GM10266 (cell line): ENCODE measurements around the gene NEUROD2.

Source experiments
- DNase-seq: peaks from one replicate; pipeline ENCODE4 v3.0.0; 2012; ENCODE audit errors: extremely low spot score
- TF ChIP-seq, protein P1 (sequence below): IDR thresholded peaks from 2 replicates; pipeline ENCODE4 v1.5.1; 2012; ENCODE audit warnings: mild to moderate bottlenecking, low read depth; ENCODE audit not compliant: control insufficient read depth, insufficient read depth; ENCODE audit errors: missing control alignments

The NEUROD2 gene

DNA sequence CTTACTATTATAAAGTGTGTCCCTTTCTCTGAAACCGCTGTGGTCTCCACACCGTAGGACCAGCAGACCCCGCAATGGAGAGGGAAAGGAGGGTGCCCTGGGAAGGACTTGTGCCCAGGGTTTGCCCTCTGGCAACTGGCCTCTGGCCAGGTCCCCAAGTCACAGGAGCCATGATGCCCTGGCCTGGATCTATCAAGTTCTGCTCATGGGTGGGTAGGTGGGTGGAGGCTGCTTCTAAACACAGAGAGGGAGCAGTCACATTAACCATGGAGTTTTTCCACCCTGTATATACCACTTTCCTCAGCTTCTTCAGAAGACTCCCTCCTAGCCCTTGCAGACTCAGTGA is 9.4 kb upstream of the NEUROD2 start:
- no peak for DNase-seq

DNA sequence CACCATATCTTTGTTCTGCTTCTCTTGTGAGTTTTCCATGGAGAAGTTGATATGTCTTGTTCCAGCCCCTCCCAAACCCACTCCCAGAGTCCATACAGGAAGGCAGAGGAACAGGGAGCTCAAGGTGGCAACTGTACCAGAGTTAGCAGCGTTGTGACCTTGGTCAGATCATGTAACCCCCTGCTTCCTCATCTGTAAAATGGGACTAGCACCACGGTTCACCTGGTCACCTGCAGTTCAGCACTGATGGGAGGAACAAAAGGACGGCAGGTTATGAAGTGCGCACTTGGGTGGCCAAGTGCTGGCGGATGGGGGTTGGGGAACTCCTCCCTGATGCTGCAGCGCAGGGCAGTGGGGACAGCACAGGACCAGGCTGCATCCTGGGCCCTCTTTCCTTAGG is 7.7 kb upstream of the NEUROD2 start:
- DNase-seq = no peak
- TF ChIP-seq, protein P1, sequence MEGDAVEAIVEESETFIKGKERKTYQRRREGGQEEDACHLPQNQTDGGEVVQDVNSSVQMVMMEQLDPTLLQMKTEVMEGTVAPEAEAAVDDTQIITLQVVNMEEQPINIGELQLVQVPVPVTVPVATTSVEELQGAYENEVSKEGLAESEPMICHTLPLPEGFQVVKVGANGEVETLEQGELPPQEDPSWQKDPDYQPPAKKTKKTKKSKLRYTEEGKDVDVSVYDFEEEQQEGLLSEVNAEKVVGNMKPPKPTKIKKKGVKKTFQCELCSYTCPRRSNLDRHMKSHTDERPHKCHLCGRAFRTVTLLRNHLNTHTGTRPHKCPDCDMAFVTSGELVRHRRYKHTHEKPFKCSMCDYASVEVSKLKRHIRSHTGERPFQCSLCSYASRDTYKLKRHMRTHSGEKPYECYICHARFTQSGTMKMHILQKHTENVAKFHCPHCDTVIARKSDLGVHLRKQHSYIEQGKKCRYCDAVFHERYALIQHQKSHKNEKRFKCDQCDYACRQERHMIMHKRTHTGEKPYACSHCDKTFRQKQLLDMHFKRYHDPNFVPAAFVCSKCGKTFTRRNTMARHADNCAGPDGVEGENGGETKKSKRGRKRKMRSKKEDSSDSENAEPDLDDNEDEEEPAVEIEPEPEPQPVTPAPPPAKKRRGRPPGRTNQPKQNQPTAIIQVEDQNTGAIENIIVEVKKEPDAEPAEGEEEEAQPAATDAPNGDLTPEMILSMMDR = no peak

More for the DNA sequence above, 9.4 kb upstream of the NEUROD2 start:
- TF ChIP-seq, protein P1 = no peak

DNA sequence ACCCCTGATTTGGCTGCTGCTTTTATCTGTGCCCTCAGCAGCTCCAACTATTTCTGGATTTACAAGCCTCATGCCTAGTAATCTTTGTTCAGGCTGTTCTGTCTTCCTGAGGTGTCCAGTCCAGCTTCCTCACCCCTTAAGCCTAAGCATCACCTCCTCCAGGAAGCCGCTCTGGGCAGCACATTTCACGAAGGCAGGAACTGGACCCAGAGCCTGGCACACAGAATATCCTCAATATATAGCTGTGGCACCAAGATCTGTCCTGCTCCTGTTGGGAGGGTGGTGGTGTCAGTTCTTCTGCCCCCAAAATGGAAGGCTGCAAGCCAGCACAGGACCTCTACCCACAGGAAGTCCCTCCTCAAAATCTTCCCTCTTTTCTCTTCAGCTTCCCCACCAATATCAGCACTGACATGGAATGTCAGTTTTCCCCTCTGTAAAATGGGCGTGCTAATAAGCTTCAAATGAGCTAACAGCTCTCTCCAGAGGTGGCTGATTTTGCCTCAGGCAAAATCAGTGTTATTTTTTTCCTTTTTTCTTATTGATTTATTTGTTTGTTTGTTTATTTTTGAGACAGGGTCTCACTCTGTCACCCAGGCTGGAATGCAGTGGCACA is 6.9 kb upstream of the NEUROD2 start:
- no peak for DNase-seq
- TF ChIP-seq, protein P1 = no peak

DNA sequence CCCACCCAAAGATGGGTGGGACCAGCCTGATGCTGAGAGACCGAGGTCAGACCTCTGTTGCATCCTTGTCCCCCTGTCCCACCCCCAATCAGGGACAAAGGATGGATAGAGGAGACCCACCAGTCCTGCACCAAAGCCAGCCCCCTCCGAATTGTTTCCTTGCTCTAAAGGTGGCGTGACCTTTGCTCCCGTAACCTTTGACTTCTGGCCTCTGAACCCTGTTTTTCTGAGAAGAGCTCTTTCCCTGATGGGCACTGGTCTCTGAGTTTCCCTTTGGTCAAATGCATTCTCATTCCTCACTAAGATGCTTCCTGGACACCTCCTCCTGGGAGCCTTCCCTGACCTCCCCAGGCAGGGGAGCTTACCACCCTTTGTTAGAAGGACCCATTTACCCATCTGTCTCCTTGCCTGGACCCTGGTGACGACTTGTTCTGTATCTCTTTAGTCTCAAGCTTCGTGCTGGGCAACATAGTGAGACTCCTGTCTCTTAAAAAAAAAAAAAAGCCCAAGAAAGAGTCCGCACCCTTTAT is 5.3 kb upstream of the NEUROD2 start:
- TF ChIP-seq, protein P1 = no peak
- DNase-seq = no peak

DNA sequence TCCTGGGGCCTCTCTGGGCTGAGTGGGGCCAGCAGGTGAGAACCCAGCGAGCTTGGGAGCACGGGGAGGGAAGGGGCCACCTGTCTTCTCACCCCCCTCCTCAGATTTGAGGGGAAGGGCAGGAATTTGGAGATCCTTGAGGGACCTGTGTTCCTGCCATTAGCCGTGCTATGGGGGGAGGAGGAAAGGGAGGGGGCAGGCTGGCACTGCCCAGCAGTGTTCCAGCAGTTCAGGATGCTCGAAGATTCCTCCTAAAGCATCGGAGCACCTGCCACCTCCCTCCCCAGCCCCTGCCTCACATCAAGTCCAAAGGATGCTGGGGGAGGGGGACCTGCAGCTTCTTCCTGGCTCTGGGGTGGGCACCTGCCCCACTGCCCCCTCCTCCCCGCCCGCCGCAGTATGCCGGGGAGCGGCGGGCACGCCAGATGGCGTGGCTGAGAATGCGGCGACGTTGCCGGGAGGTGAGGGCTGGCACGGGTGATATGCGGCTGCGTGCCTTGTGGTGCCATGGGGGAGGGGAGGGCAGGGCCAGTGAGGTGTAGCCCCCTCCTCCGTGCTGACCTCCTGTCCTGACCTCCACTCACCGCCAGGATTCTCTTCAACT is 4.7 kb upstream of the NEUROD2 start:
- TF ChIP-seq, protein P1 = no peak
- no peak for DNase-seq

DNA sequence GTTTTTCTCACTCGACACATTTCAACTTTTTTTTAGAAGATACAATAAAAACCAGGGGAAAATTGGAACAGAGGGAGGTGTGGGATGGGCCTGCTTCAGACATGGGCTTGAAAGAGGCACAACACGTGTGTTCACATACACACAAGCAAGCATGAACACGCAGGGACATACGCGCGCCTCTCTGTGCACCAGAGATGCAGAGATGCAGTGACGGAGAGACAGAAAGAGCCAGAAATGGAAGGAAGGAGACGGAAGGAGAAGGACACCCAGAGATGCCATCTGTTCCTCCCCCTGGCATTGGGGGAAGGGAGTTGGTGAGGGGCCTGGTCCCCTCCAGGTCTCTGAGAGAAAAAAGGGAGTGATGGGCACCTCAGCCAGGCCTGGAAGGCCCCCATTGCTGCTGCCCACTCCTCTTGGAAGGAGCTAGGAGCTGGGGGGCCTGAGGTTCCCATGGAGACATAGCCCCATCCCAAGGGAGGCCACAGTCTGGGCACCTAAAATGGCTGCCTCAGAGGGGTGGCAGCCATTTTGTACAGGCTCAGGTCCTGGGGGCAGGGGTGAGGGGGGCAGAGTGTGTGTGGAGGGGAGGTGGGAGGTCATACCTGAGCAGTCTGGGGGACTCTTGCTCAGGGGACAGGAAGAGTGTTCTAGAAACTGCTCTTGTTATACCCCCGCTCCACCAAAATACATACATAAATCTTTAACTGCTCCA is 3.8 kb upstream of the NEUROD2 start:
- no peak for DNase-seq
- TF ChIP-seq, protein P1 = no peak

DNA sequence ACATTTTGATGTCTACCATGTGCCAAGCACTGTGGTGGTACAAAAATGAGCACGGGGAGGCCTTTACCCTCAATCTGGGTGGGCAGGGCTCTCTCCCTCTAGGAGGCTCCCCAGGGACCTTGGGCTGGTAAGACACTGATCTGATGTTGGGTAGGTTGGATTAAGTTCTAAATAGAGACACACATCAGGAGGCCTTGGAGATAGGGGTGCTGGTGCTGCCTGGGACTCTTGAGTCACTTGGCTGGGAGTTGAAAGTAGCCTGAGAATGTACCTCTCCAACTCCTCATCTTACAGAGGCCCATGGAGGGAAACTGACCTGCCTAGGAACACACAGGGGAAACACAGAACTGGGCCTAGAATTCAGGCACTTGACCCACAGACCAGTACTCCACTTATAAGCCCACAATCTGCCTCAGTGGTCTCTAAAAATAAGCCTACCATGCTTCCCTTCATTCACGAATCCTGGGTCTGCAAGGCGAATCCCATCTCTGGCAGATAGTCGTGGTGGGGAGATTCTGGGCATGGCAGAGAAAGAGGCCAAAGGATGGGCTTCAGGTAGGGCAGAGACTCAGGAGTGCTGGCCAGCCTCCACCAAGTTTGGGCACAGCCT is 1.8 kb upstream of the NEUROD2 start:
- DNase-seq = no peak
- TF ChIP-seq, protein P1 = no peak
